HG02840 (cell line): ENCODE data around the gene SEPTIN3.

Experiments used
- ATAC-seq: cut with Tn5 transposase; IDR thresholded peaks from one replicate; pipeline ENCODE4 v1.9.1; 2021; ENCODE audit warnings: mild to moderate bottlenecking, moderate library complexity, moderate number of reproducible peaks; ENCODE audit not compliant: unreplicated experiment, low FRiP score

The SEPTIN3 gene

GRCh38 chr22:41974691-41975290, 5.5 kb downstream of the SEPTIN3 start:
- ATAC-seq = no peak

GRCh38 chr22:41975299-41976069, 6.2 kb downstream of the SEPTIN3 start:
- no peak for ATAC-seq

- ATAC-seq = no peak
Measured at GRCh38 chr22:41976070-41976901, 7.0 kb downstream of the SEPTIN3 start.

- no peak for ATAC-seq
Measured at GRCh38 chr22:41976961-41977566, 7.8 kb downstream of the SEPTIN3 start.

- ATAC-seq = no peak
Measured at GRCh38 chr22:41978732-41979131, 9.5 kb downstream of the SEPTIN3 start.

GRCh38 chr22:41979423-41980250, 10.4 kb downstream of the SEPTIN3 start:
- no peak for ATAC-seq

GRCh38 chr22:41982865-41983264, 13.6 kb downstream of the SEPTIN3 start:
- no peak for ATAC-seq

- ATAC-seq = no peak
Measured at GRCh38 chr22:41983513-41984405, 14.5 kb downstream of the SEPTIN3 start.

GRCh38 chr22:41987276-41987675, 18.0 kb downstream of the SEPTIN3 start:
- ATAC-seq = no peak

- no peak for ATAC-seq
Measured at GRCh38 chr22:41989246-41989645, 20.0 kb downstream of the SEPTIN3 start.

- ATAC-seq = no peak
Measured at GRCh38 chr22:41991111-41991510, 21.9 kb downstream of the SEPTIN3 start.

- ATAC-seq = no peak
Measured at GRCh38 chr22:41992496-41992895, 23.3 kb downstream of the SEPTIN3 start.

GRCh38 chr22:41995211-41995610, 26.0 kb downstream of the SEPTIN3 start:
- no peak for ATAC-seq

- ATAC-seq = no peak
Measured at GRCh38 chr22:41996826-41997225, 27.6 kb downstream of the SEPTIN3 start.

GRCh38 chr22:41998361-41999261, 29.4 kb downstream of the SEPTIN3 start, which contains the start of gene WBP2NL:
TSS of gene WBP2NL (plus strand) at chr22:41998788. CDS start at chr22:41998819, 31 bp downstream.
- peak; percentile 78 for ATAC-seq

- ATAC-seq = no peak
Measured at GRCh38 chr22:42000466-42000865, 31.2 kb downstream of the SEPTIN3 start.

- no peak for ATAC-seq
Measured at GRCh38 chr22:42001121-42001520, 31.9 kb downstream of the SEPTIN3 start.

- no peak for ATAC-seq
Measured at GRCh38 chr22:42001706-42002105, 32.5 kb downstream of the SEPTIN3 start.
